Activated T-cell treated with anti-CD3 and anti-CD28 coated beads for 24 hours (primary cell): ENCODE results near the gene DCTN2.
A peak's percentile ranks its signal among the peaks of the same experiment; 100 is the strongest.
"Not testable (repeated sequence)": the region's sequence is repeated elsewhere in the genome, so short reads cannot be mapped to it uniquely, and the experiment has no call there.

Experiments used
- DNase-seq: peaks from one replicate; pipeline ENCODE4 v3.0.0-alpha.2; 2020; ENCODE audit warnings: low read depth

Gene DCTN2

GRCh38 chr12:57527184-57527583, 19.8 kb downstream of the DCTN2 start:
- no peak for DNase-seq

- DNase-seq = no peak
Observed at GRCh38 chr12:57526477-57527126, 20.4 kb downstream of the DCTN2 start.

- DNase-seq = no peak
Observed at GRCh38 chr12:57525615-57526383, 21.2 kb downstream of the DCTN2 start.

GRCh38 chr12:57524814-57525614, 22.0 kb downstream of the DCTN2 start:
- DNase-seq = no peak

- DNase-seq = no peak
Observed at GRCh38 chr12:57523706-57524614, 23.0 kb downstream of the DCTN2 start.

GRCh38 chr12:57522887-57523705, 23.9 kb downstream of the DCTN2 start:
- DNase-seq = no peak

- DNase-seq = peak; percentile 84
Observed at GRCh38 chr12:57522011-57522886, 24.7 kb downstream of the DCTN2 start, which contains the start of gene MBD6. MBD6 (plus strand) TSS chr12:57522824; CDS start chr12:57524304, 1,480 bp downstream.

- no peak for DNase-seq
Observed at GRCh38 chr12:57521525-57522010, 25.4 kb downstream of the DCTN2 start.

- peak; percentile 99 for DNase-seq
Observed at GRCh38 chr12:57520053-57520818, 26.8 kb downstream of the DCTN2 start, which contains the start of gene DDIT3. DDIT3 (minus strand) TSS chr12:57520514; CDS start chr12:57517406, 3,108 bp downstream.

GRCh38 chr12:57519796-57520052, 27.3 kb downstream of the DCTN2 start:
- DNase-seq = no peak

- DNase-seq = no peak
Observed at GRCh38 chr12:57518920-57519795, 27.8 kb downstream of the DCTN2 start.

- DNase-seq = no peak
Observed at GRCh38 chr12:57518176-57518919, 28.6 kb downstream of the DCTN2 start.

- DNase-seq = not testable (repeated sequence)
Observed at GRCh38 chr12:57517718-57518117, 29.3 kb downstream of the DCTN2 start.

- no peak for DNase-seq
Observed at GRCh38 chr12:57517187-57517586, 29.8 kb downstream of the DCTN2 start.

- DNase-seq = no peak
Observed at GRCh38 chr12:57516617-57517153, 30.3 kb downstream of the DCTN2 start.

- DNase-seq = no peak
Observed at GRCh38 chr12:57515934-57516541, 31.0 kb downstream of the DCTN2 start.
